Measurements from ENCODE around the gene BHLHE23.
A peak's percentile ranks its signal among the peaks of the same experiment; 100 is the strongest.

BHLHE23 gene

DNA sequence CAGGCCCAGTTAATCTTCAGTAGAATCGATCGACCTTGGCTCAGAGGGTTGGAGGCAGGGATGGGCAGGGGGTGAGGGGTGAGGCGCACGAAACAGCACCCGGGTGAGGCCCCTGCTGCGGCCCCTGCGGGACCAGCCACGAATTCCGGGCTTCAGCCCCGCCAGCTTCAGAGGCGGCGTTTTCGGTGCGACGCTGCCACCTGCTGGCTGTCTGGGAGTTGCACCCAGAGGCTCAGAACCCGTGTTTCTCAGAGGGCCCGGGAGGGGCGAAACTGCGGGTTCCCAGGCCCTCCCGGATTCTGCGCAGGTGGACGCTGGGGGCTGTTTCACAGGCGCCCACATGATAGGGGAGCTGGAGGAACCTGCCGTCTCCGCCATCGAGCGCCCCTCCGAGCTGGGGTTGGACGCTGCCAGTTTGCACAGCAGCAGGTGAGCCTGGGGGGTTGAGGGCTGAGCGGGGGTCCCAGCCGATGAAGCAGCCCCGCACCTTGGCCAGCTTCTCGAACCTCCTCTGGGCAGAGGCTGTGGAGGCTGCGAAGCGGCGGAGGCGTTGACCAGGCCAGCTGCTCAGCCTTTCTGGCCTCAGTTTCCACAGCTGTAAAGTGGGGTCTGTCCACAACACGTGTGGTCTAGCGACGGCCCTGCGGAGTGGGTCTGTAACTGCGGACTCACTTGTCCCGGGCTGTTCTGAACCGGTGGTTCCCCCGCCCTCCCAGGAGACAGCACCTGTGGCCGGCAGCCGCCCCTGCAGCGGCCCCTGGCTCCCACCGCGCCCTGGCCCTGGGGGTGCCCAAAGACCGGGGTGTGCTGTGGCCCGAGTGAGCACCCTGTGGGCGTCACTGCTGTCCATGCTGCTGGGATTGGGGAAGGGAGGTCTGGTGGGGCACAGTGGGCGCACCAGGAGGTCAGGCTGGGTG lies 2.5 kb upstream of the BHLHE23 start:
- DNase-seq (ENCODE audit: low read depth): peak; percentile 66

DNA sequence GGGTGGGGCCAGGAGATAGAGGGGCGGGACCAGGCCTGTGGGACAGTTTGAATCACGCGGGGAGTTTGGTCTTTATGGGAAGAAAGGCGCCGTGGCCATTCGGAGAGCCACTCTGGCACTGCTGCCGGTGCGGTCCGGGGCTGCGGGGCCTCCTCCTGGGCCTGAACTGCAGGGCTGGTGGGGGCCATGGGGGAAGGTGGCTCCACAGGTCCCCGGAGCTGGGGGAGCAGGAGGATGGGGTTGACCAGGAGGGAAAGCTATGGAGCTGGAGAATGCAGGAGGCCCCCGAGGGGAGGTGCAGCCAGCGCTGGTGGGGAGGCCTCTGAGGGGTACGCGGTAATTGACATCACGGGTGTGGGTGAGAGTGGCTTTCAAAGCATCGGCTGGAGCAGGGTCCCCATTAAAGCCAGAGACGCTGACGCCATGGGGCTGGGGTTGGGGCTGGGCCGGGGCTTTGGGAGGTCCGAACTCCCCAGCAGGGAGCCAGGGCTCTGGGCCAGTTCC lies 1.8 kb upstream of the BHLHE23 start:
- no peak for DNase-seq (ENCODE audit: low read depth)

DNA sequence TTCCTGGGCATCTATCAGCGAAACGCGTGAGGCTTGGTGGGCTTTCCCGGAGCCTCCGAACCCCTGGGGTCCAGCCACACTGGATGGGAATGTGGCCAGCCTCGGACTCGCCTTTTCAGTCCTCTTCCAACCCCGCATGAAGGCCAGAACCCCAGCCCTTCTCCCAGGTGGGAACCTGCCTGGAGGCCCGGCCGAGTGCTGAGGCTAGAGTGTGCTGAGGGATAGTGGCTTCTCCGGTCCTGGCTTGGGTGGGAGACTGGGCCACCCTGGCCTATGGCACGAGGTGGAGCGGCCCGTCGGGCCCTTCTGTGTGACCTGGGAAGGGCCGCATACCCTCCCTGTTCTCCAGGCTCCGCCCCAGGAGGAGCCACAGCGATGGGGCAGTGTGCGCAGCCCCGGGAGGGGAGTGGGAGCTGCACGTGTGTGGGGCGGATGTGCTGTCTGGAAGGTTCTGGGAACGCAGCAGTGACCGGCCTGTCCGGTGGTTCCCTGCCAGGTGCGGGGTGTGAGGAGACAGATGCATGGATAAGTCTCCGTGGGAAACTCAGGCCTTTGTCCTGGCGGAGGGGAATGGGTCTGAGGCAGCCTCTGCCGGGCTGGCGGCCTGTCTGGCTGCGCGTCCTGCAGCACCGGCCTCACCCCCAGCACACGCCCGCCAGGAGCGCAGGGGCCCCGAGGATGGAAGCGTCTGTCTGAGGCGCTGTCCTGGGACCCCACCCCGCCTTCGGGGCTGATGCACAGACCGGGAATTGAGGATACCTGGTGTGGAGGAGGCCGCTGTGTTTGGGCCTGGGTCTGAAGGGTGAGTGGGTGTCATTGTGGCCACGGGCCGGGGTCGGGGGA lies 1.1 kb upstream of the BHLHE23 start:
- DNase-seq (ENCODE audit: low read depth): no peak

GRCh38 chr20:63007360-63007645 lies 539 bp upstream of the BHLHE23 start:
- no peak for DNase-seq (ENCODE audit: low read depth)

DNA sequence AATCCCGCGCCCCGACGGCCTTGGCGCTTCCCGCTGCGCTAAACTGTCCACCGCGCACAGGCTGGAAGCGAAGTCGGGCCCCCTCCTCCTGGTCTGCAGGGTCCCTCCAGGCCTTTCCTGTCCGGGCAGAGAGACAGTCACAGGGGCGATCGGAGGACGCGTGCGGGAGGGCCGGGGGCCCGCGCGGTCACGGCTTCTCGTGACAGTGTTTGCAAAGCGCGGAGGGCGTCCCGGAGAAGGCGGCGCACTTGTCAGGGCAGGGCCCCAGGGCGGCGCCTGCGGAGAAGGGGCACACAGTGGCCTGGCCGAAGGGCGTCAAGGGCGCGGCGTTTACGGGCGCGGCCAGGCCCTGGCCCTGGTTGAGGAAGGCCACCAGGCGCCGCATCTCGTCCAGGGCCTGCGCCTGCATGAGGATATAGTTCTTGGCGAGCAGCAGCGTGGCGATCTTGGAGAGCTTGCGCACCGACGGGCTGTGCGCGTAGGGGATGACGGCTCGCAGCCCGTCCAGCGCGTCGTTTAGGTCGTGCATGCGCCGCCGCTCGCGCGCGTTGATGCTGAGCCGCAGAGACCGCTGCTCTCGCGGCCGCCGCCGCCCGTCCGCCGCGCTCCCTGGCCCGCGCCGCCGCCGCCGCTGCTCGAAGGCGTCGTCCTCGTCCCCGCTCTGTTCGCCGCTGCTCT lies 763 bp downstream of the BHLHE23 start:
- no peak for DNase-seq (ENCODE audit: low read depth)

DNA sequence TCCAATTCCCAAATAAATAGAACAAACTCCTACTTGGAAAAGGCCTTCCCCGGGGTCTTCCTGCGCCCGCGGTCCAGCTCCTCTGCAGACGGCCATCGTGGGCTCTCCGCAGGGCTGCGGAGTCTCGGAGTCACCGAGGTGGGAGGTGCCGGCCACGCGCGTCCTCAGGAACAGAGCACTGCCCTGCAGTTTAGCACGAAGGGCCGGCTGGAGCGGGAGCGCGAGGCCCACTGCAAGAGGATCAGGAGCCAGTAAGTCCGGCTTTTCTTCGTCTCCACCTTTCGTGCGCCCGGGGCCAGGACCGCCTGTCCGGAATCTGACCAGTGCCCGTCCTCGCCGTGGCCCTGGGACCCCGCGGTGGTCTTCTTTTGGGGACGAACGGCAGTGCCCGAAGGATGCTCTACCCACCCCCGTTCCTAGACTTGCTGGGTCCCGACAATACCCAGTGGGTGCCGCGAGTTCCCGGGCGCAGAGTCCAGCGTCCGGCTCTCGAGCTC lies 1.4 kb downstream of the BHLHE23 start:
- DNase-seq (ENCODE audit: low read depth): no peak

GRCh38 chr20:63004607-63005364 lies 2.0 kb downstream of the BHLHE23 start:
- DNase-seq (ENCODE audit: low read depth): no peak

DNA sequence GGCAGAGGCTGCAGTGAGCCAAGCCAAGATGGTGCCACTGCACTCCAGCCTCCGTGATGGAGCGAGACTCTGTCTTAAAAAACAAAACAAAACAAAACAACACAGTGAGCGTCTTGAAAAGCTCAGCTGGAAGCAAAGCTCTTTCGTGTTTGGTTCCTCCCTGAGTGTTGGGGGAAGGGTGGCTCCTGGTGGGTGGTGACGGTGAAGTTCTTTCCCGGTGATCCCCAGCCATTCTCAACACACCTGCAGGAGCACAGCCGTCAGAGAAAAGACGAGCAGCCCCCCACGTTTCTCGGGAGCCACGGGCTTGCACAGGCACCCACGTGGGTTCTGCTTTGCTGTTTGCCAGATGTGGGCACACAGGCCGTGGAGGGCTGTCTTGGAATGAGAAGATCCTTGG lies 3.2 kb downstream of the BHLHE23 start:
- no peak for DNase-seq (ENCODE audit: low read depth)

GRCh38 chr20:63002511-63002910 lies 4.3 kb downstream of the BHLHE23 start:
- DNase-seq (ENCODE audit: low read depth): no peak

- DNase-seq (ENCODE audit: low read depth): no peak
Observed at GRCh38 chr20:63000958-63001357, 5.8 kb downstream of the BHLHE23 start.

DNA sequence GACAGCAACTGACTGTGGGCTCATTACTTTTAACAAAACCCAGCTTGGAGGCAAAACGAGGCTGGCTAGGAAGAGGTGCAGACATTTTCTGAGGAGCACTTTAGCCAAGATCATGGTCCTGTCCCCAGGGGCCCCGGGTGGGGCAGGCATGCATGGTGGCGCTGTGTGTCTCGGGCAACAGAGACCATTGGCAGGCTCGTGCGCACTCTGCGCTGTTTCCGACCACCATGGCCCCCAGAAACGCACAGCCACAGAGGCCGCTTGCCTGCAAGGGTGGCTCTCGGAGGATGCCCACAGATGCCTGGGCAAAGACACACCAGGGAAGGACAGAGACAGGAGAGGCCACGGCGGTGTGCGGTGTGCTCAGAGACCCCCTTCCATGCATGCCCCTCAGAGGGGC lies 6.7 kb downstream of the BHLHE23 start:
- DNase-seq (ENCODE audit: low read depth): no peak

DNA sequence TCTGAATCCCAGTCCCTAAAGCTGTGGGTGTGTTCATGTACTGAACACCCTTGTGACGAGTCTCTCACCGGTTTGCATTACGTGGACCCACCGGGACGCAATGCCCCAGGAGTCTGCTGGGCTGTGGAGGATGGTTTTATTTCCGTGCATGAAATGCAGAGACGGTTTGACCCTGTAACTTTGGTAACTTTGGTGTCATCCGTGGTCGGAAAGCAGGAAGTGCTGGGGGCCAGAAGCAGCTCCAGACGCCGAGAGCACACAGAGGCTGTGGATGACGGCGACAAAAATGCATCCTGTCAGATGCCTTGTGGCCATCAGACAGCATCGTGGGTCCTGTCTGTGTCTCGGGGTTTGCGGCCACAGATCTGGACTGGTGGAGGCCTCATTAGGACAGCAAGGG lies 7.2 kb downstream of the BHLHE23 start:
- no peak for DNase-seq (ENCODE audit: low read depth)

DNA sequence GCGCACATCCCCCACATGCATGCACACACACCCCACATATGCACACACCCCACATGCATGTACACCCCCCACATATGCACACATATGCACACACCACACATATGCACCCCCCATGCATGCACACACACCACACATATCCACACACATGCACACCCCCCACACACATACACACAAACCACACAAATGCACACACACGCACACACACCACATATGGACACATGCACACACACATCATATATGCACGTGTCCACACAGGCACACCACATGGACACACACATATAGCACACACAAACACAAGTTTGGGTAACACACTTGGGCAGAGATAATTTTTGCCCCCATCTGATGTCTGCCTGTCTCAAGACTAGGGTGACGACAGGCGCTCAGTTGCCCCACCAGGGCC lies 8.3 kb downstream of the BHLHE23 start:
- no peak for DNase-seq (ENCODE audit: low read depth)

- DNase-seq (ENCODE audit: low read depth): no peak
Observed at GRCh38 chr20:62997417-62998035, 9.2 kb downstream of the BHLHE23 start.

DNA sequence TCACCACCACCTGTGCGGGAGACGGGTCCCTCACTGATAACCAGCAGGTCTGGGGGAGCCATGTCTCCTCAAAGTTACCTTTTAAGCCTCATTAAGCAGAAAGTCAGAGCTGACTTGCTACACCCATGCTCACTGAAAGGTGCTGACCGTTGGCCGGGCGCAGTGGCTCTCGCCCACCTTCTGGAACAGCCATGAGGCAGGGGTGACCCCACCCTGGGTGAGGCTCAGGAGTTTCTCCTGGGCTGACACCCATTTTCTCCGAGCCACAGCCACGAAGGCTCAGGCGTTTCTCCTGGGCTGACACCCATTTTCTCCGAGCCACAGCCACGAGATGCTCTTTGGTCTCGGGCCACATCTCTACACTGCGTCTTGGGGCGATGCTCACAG lies 10.2 kb downstream of the BHLHE23 start:
- no peak for DNase-seq (ENCODE audit: low read depth)

DNA sequence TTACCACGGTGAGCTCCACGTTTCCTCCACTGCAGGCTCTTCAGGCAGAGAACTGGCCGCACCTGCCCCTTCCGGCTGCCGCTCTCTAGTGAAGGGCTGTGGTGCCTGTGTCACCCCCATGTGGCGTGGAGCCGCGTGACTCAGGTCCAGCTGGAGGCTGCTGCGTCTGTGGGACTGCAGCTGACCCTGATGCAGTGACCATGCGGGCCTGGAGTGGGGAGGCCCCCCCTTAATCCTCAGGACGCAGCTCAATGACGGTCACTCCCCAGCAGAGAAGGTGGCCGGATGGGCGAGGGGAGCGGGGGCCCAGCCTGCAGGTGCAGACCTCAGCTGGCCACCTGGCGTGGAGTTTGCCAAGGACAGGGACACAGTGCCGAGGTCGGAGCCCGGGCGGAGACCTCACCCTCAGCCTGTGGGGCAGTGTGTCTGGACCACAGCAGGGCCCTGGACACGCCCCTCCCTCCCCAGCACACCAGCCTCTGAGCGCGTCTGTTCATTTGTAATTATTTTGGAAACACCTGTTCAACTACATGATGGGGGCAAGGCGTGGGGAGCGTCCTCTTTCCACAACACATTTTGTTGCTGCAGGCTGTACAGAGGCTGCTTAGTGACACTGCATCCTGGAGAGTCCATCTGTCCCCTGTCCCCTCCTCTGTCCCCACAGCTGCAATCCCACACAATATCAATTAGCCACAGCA lies 10.7 kb downstream of the BHLHE23 start:
- DNase-seq (ENCODE audit: low read depth): no peak

GRCh38 chr20:62995481-62995880 lies 11.3 kb downstream of the BHLHE23 start:
- no peak for DNase-seq (ENCODE audit: low read depth)

DNA sequence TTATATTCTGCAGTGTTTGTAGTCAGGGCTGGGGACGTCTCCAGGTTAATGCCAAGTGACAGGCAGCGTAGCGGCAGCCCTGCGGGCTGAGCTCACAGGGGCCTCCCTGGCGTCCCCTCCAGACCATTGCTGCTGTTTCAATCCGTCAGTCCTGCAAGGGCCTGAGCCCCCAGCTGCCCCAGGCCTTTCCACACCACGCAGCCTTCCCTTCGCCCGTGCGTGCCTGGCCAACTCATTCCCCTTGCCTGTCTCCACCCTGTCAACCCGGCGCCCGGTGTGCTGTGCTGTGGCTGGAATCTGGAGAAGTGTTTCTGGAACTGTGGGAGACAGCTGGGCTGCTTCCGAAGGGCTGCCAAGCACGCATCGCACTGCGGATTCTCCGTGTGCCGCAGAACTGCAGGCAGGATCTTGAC lies 11.9 kb downstream of the BHLHE23 start:
- DNase-seq (ENCODE audit: low read depth): no peak

DNA sequence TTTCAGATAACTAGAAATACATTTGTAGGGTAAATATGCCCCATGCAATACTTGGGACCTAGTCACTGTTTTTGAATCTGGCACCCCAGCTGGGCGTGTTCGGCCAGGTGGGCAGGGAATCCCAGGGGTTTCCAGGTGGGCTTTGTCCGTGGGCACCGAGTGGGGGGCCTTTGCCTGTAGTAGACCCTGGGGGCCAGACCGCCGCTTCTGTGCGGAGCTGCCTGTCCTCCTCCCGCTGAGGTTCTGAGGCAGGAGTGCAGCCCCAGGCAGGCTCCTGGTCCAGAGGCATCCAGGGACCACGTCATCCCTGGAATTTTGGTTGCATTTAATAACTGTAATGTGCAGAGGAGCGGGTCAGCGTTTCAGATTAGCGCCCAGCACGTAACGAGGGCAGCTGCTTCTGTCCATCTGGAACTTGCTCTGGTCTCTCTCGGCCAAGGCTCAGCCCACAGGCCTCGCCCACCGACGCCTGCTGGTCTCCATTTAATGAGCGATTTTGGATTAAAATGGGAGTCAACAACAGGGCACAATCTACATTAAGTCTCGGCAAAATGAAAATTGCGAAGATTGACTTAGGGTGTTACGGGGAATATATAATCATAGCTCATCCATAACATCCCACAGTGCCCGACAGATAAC lies 12.8 kb downstream of the BHLHE23 start:
- DNase-seq (ENCODE audit: low read depth): no peak

DNA sequence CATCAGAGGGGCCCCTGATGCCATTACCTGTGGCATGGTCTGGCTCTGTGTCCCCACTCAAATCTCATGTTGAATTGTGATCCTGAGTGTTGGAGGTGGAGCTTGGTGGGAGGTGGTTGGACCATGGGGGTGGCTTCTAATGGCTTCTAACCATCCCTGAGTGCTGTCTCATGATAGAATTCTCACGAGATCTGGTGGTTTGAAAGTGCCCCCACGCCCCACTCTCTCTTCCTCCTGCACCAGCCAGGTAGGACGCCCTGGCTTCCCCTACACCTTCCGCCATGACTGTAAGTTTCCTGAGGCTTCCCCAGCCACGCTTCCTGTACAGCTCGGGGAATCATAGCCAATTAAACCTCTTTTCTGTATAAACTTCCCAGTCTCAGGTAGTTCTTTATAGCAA lies 14.9 kb downstream of the BHLHE23 start:
- no peak for DNase-seq (ENCODE audit: low read depth)

Measured in stimulated activated CD8-positive, alpha-beta memory T cell treated with anti-CD3 and anti-CD28 coated beads, Interleukin-12 subunit alpha, Interleukin-12 subunit beta, amount 100 ng/mL, for 4 hours (primary cell).